GM19025 (cell line): ENCODE results near the gene RBM17.
"Not testable (repeated sequence)": the region's sequence is repeated elsewhere in the genome, so short reads cannot be mapped to it uniquely, and the experiment has no call there.

Experiments
- ATAC-seq: cut with Tn5 transposase; IDR thresholded peaks from one replicate; pipeline ENCODE4 v1.9.1; 2021; ENCODE audit warnings: mild to moderate bottlenecking, low read depth, moderate library complexity; ENCODE audit not compliant: unreplicated experiment

The RBM17 gene

DNA sequence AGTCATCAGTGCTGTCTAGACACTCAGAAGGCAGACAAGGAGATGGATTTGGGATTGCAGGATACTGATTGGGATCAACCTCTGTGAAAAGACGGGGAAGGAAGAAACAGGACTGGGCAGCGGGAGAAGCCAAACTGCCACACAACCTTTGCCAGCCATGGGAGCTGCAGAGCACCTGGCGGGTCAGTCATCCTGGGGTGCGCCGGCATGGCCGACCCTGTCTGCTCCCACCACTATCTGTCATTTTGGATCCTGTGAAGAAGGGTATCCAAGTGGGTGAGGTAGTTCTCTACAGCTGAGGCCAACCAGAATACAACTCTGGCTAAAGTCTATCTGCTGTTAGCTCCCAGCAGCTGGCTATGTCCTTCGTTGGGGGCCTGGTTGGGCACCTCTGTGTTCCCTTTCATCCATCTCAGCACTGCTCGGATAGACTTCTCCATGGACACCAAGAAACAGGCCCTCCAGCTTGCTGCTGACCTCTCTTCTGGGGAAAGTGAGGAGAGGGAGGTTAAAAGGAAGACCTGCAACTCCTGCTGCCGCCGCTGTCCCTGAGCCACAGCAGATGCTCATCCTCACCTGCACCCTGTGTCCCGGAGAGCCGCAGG, 11.7 kb upstream of the RBM17 start:
- no peak for ATAC-seq

DNA sequence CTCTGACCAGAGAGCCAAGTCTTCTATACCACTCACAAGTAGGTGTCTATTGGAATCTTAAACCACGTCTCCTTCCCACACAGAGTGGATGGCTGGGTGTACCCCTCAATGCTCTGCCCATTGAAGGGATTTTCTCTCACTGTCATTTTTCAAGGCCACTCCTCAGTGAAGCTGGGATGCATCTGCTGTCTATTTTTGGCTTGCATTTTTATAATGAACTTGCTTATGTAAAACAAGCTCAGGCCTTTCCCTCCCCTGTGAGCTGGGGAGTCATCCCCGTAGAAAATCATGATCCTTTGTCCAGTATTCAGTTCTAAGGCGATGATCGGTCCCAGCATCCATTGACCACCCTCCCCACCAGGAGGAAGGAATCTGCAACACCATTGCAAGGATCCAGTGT, 9.8 kb upstream of the RBM17 start:
- no peak for ATAC-seq

DNA sequence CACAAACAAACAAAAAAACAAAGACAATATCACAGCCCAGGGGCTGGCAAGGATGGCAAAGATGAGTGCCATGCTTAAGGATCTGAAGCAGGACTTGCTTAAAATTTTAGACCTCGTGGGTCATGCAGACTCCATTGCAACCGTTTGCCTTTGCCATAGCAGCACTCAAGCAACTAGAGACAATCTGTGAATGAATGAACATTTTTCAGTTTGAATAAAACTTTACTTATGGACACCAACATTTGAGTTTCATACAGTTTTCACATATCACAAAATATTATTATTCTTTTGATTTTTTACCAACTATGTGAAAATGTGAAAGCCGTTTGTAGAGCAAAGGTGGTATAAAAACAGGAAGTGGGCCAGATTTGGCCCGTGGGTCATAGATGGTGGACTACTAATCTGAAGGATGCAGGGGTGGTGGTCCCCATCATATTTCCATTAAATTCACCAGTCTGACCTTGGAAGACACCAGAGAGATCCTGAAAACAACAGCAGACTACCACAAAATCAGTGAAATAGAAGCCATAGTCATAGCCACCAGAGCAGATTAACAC, 8.3 kb upstream of the RBM17 start:
- ATAC-seq = no peak

DNA sequence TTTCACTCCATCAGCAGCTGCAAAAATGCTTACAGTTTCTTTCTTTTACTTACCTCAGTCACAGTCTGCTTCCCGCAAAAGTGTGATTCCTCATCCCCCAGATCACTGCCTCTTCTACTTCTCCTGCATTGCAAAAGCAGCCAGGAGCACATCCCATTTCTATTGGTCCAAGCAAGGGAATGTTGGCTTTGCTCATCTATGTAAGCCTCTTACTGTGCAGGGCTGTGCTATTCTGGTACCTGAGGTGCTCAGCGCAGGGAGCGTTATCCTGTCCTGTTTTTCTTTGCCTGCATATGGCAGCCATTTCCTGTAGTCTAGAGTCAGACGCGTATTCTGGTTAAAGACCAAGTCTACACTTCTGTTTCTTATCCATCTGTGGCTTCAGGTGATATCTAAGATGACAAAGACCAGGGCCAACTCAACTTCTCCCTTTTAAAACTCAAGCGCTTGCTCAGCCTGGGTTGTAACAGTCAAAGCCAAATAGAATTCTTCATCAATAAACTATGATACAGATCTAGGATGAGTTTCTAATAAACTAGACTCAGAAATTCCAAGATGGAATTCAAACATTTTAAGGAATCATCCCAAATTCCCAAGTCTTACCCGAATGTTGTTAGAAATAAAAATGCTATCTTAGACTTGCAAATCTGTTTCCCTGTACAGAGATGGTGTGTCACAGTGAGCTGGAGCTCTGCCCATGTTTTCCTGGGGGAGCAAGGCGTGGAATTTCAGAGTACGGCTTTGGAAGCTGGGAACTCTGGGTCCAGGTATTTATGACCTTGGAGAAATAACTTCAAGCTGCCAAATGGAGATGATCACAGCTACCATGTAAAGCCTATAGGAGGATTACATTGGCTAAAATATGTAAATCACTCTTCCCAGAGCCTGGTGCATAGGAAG, 6.1 kb upstream of the RBM17 start:
- no peak for ATAC-seq

DNA sequence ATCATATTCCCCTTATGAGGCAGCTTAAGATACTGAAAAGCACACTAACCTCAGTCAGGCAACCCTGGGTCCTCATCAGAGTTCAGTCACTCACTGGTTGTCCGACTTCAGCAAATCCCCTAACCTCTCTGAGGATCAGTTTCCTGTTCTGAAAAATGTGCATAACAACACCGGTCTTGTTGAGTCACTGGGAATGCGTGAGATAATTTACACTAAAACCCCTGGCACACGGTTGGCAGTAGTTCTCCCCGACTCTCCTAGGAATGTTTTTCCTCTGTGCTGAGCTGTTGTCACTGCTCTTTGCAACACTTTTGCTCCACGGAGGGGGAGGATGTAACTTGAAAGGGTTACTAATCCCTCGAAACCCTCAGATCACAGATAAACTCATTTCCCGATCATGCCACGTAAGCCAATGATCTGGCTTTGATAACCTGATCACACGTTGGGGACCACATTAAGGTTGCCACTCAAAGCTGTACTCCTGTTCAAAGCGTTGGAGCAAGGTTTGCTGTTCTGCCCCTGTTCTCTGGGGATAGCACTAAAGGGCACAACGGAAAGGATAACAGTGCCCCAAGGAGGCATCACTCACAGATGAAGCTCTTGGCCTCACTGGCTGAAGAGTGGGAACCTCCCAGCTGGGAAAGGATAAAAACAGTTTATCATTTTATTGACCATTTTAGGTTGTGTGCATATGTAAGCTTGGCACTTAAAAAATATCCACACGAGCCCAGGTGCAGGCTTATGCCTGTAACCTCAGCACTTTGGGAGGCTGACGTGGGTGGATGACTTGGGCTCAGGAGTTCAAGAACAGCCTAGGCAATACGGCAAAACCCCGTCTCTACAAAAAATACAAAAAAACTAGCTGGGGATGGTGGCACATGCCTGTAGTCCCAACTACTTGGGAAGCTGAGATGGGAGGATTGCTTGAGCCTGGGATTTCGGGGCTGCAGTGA, 5.0 kb upstream of the RBM17 start:
- ATAC-seq = no peak

DNA sequence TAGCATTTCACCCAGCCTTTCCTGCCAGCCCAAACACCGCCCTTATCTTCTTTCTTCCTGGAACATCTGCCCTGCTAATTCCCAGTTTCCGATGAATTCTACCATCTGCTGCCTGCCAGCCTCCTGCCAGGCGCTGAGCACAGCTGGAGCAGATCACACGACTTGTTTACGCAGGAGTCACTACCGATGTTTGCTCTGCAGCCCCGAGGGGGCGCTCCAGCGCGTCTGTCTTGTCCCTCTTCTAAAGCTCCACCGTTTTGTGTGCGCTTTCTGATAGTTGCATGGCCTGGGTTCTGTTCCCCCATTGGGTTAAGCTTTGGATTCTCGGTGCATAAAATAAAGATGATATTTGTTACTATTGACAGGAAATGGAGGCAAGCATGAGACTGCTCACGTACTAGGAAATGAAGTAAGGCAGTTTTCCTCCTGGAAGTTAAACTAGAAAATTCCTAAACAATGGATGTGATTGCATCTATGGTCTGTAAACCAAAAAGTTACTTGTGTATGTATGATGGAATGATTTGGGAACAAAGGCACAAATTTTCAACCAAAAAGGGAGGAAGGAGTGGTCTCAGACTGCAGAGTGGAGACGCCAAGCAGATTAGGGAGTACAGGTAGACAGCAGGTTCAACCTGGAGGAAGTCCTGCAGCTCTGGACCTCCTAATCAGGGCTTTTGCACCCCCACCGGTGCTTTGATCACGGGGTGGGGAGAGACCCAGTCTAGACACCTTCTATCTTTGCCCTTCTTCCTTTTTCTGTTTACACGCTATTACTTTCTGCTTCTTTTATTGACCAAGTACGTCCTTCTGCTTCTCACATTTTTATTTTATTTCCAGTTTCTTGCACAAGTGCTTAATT, 2.2 kb upstream of the RBM17 start:
- ATAC-seq = no peak

DNA sequence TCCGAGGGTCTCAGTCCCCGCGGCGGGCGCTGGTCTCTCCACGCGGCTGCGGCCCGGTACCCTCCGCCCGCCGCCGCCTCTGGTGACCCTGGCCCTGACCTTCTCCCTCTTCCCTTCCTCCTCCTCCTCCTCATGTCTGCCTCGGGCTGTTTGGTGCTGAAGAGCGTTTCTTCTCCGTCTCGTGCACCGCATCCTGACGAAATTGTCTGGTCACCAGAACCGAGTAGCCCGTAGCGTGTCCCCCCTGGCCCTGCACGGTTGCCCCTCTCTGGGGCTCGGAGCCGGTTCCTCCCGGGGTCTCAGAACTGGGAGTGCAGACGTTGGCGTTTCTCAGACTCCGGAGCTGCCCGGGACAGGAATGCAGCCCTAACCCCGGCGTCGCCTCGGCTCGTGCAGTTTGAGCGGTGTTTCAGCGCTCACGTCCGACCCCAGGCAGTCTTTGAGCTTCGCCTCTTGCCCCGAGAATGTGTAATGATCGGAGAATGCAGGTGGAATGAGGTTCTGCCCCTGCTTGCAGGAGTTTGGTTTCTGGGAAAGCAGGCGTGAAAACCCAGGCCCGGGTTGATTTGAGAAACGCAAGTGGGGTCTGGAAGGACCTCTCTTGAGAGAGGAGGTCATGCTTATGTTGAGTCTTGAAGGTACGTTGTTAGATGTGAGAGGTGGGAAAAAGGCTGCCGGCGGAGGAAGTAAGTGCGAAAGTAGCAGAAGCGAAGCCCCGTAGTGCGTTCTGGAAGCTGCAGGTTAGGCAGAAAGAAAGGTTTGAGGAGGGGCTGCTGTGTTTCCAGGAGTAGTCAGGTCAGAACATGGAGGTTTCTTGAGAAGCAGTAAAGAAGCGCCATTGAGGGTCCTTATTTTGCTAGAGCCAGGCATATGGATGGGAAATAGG, 743 bp downstream of the RBM17 start:
- no peak for ATAC-seq

DNA sequence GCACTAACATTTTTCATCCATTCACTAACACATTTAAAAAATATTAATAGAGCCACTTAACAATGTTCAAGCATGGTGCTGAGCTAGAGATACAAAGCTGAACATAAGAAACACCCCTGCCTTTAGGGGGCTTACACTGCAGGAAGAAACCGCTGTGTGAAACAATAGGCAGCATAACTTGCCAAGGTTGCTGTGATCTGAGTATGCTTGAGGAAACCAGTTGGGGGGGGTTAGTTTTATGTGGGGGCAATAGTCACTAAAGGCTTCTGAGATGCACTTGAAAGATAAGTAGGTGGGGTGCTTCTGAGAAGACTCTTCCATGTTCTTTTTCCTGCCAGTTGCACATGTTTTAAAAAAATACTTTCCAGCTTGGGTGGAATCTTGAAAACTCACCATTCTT, 2.8 kb downstream of the RBM17 start:
- no peak for ATAC-seq

DNA sequence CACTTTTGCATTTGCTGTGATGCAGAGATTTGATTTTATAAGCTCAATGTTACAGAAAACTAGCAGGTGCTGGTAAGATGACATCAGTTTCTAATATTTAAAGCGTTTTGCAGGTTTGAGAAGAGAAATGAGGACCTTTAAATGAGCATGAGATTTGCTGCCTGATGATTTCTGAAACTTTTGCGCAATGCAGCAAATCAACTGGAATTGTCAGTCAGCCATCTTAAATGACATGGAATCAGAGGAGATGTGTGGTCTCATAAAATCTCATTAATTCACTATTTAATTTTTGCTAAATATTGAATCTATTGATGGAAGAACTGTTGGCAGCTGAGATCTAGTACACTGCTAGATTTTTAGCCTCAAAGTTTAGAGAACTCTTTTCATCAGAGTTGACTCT, 3.9 kb downstream of the RBM17 start:
- ATAC-seq = no peak

DNA sequence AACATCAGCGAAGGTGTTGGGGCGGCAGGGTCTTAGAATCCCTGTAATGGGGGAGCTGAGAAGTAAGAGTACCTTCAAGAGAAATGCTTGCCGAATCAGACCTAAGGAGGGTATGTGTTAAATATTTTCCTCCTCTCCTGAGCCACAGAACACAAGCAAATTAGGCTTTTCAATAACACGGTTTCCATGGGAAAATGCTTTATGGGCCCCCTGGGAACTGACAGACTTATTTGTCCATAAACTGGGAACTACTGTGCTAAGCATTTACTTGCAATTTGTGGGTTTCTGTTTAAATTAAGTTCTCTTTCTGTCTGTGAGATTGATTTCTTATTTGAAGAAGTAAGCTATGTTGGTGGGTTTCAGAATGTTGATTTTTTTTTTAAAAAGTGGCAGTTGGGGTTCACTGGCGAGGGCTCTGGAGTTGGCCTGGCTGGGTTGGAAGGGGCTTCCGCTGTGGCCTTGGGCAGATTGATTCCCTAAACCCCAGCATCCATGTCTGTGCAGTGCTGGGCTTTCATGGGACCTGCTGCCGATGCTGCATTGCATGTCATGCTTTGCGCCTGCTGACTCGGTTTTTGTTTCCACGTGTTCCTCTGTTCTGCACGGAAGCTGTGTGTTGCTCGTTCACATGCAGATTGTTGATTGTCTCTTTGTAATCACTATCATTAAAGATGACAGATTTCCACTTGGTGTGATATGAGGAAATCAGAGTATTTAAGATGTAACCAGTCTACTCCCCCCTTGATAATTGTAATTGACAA, 7.2 kb downstream of the RBM17 start:
- ATAC-seq = no peak

DNA sequence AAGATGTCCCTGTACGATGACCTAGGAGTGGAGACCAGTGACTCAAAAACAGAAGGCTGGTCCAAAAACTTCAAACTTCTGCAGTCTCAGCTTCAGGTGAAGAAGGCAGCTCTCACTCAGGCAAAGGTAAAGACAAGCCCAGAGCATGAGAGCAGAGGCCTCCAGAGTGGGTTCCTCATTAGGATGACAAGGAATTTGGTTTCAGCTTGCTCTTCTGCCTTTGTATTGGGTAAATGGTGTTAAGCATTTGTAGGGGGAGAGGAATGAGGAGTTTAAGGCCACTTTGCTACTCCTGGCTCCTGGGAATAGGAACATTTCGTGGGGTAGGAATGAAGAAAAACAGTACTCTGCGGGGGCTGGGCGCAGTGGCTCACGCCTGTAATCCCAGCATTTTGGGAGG, 8.2 kb downstream of the RBM17 start:
- no peak for ATAC-seq

DNA sequence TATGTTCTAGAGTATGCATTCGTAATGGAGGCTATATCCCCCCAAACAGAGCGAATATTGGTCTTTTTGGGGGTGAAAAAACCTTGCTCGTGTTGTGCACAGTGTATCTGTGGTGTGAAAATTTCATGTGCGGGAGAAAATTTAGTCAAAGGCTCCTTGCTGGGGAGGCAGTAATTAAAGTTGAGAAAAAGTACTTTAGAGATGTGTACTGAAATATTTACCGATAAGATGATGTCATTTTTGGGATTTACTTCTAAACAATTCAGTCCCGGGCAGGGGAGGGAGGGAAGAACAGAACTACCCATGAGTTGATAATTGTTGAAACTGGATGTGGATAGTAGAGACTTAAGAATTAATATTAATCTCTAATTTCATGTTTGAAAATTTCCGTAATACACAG, 9.3 kb downstream of the RBM17 start:
- no peak for ATAC-seq

DNA sequence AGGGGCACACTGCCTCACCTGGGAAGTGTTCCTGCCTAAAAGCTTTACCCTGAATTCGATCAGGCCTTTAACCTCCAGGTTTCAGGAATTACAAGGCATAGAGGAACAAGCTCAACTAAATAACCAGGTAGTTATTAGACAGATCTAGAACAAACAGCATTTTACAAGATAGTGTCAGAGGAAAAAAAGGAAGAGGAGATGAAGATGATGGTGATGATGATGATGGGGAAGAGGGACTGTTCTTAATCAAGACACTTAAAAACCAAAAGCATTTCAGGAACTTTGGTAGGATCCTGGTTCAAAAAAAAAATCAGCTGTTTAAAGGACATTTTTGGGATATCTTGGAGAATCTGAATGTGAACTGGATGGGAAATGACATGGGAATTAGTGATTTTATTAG, 11.5 kb downstream of the RBM17 start:
- no peak for ATAC-seq

DNA sequence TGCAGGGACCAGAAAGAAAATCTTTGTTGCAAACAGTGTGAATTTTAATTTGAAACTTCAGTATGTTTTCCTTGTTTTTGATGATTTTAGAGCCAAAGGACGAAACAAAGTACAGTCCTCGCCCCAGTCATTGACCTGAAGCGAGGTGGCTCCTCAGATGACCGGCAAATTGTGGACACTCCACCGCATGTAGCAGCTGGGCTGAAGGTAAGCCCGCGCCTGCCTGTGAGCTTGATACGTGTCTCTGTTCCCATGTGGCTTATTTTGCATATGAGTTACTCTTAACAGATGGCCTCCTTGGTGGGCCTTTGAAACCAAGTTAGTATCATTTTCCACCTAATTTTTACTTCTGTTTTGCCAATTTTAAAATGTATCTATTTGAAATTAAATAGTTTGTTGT, 12.3 kb downstream of the RBM17 start:
- ATAC-seq = peak; percentile 93

DNA sequence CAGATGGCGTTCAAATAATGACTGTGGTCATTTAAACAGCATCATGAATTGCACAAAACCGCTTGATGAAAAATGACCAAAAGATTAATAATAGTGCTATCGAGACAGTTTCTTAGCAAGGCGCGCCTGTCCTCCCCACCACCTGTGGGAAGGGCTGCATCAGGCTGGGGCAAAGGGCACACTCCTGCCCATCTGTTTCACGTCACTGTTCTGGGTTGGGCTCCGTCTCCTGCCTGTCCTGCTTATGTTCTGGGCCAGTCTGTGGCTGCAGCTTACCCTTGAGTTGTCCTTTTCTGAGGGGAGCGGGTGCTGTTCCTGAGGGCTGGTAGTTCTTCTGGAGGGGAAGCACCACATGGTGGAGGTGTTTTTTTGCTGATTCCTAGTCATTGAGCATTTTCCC, 13.3 kb downstream of the RBM17 start:
- no peak for ATAC-seq

DNA sequence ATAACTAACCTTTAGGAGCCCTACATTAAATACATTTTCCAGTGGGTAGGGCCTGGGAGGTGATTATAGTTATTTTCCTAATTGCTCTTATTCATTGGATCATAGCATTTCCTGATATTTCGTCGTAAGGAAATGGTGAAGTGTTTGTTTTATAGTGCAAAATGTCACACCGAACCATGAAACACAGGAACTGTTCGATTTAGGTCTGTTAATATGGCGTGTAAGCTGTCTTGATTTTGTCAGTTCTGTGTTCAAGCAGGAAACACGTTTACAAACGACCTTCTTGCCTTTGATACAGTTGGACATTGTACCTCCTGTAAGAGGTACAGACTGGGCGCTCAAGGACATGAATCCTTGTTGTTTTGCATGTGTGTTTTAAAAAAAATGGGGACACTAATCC, 14.8 kb downstream of the RBM17 start:
- no peak for ATAC-seq

DNA sequence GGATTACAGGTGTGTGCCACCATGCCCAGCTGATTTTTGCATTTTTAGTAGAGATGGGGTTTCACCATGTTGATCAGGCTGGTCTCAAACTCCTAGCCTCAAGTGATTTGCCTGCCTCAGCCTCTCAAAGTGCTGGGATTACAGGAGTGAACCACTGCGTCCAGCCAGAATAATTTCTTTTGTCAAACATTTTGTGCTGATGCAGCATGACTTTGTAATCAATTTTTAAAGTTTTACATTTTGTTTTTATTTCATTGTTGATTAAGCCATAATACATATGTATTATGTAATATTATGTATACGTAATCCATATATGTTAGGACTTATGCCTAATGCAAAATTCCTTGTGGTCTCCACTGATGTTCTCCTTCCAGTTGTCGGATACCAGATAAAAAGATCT, 18.8 kb downstream of the RBM17 start:
- ATAC-seq = not testable (repeated sequence)

DNA sequence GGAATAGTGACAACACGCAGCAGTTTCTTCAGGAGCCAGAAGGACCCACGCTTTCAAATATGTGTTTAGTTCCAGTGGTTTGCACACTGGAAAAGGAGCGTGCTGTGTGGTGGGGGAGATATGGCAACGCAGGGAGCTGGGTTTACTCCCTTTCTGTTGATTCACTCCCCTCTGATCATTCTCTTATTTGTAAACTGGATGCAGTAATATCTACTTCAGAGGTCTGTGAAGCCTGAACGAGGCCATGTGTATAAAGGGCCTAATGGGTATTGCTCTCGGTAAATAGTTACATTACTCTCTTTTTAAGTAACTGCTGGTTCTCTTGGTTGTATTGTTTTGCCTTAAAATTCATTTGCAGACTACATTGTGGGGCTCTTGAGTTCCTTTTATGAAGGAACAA, 19.2 kb downstream of the RBM17 start:
- no peak for ATAC-seq
